HG03097 (cell line): ENCODE data around the gene ELL2.

ENCODE experiments used
- ATAC-seq: cut with Tn5 transposase; IDR thresholded peaks from one replicate; pipeline ENCODE4 v1.9.1; 2021; ENCODE audit not compliant: unreplicated experiment, low FRiP score

Gene ELL2

GRCh38 chr5:95957561-95958203 lies 4.0 kb downstream of the ELL2 start:
- no peak for ATAC-seq

- ATAC-seq, result no peak
Measured at GRCh38 chr5:95956900-95957293, 4.8 kb downstream of the ELL2 start.

- no peak for ATAC-seq
Measured at GRCh38 chr5:95956021-95956899, 5.4 kb downstream of the ELL2 start.

GRCh38 chr5:95954716-95955115 lies 6.9 kb downstream of the ELL2 start:
- ATAC-seq, result no peak

- no peak for ATAC-seq
Measured at GRCh38 chr5:95953021-95953702, 8.5 kb downstream of the ELL2 start.

DNA sequence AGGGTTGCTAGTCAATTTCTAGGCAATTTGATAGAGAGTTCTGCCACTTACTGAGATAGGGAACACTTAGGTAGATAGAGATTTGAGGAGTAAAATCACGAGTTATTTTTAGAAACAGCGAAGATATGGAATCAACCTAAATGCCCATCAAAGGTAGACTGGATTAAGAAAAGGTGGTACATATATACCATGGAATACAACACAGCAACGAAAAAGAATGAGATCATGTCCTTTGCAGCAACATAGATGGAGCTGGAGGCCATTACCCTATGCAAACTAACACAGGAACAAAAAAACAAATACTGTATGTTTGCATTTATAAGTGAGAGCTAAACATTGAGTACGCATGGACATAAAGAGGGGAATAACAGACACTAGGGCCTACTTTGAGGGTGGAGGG lies 9.7 kb downstream of the ELL2 start:
- ATAC-seq, result no peak

GRCh38 chr5:95949810-95950209 lies 11.8 kb downstream of the ELL2 start:
- ATAC-seq, result peak; percentile 47

- ATAC-seq, result no peak
Measured at GRCh38 chr5:95948631-95949030, 13.0 kb downstream of the ELL2 start.

- no peak for ATAC-seq
Measured at GRCh38 chr5:95946451-95946850, 15.2 kb downstream of the ELL2 start.

DNA sequence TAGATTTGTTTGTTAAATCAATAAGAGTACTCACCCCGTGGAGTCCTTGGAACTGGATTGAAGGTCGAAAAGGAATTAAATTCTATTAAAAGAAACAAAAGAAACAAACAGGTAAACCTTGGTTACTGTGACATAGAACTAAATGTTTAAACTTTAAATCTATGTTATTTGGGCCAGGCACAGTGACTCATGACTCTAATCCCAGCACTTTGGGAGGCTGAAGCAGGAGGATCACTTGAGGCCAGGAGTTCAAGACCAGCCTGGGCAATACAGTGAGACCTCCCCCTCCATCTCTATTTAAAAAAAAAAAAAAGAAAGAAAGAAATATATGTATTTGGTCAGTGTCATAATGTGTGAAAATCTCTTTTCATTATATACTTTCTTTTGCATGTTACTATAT lies 18.7 kb downstream of the ELL2 start:
- ATAC-seq, result no peak

- no peak for ATAC-seq
Measured at GRCh38 chr5:95942414-95942813, 19.2 kb downstream of the ELL2 start.

- no peak for ATAC-seq
Measured at GRCh38 chr5:95941756-95942155, 19.9 kb downstream of the ELL2 start.

- no peak for ATAC-seq
Measured at GRCh38 chr5:95940758-95941682, 20.6 kb downstream of the ELL2 start.

DNA sequence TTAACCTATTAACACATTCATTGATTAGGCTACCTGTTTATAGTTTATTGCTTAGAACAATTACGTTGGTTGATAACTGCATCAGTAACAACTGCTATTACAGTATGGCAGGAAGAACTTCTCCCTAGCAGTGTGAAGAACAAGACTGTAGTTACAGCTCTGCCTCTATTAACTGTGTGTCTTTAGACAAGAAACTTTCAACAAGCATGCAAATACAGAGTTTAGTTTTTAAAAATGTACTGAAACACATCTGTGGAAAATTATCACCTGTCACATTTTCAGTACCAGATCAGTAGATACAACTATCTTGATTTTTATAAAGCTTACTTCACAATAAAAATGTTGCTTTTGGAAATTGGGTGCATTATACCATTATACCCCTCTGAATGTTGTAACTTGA lies 22.2 kb downstream of the ELL2 start:
- ATAC-seq, result no peak

- ATAC-seq, result no peak
Measured at GRCh38 chr5:95938766-95939165, 22.9 kb downstream of the ELL2 start.

- no peak for ATAC-seq
Measured at GRCh38 chr5:95938347-95938746, 23.3 kb downstream of the ELL2 start.

GRCh38 chr5:95937607-95938152 lies 24.0 kb downstream of the ELL2 start:
- no peak for ATAC-seq

GRCh38 chr5:95936812-95937397 lies 24.7 kb downstream of the ELL2 start:
- no peak for ATAC-seq

GRCh38 chr5:95935553-95936100 lies 26.0 kb downstream of the ELL2 start:
- ATAC-seq, result no peak
